ENCODE measurements around the gene PRSS53.
"Not testable (repeated sequence)": the region's sequence is repeated elsewhere in the genome, so short reads cannot be mapped to it uniquely, and the experiment has no call there.

PRSS53 gene

GRCh38 chr16:31088459-31089183, at the start of gene PRSS53:
TSS of gene PRSS53 (minus strand) at chr16:31088943. CDS start at chr16:31088809, 134 bp downstream.
- no peak for DNase-seq (ENCODE audit: low read depth)

GRCh38 chr16:31136822-31137499, 48.2 kb upstream of the PRSS53 start:
- not testable (repeated sequence) for DNase-seq (ENCODE audit: low read depth)

- no peak for DNase-seq (ENCODE audit: low read depth)
Measured at GRCh38 chr16:31136287-31136662, 47.5 kb upstream of the PRSS53 start.

- no peak for DNase-seq (ENCODE audit: low read depth)
Measured at GRCh38 chr16:31135535-31136286, 47.0 kb upstream of the PRSS53 start, which contains the start of gene PRSS8. TSS of gene PRSS8 (minus strand) at chr16:31135727. CDS start at chr16:31135498, 229 bp downstream.

- no peak for DNase-seq (ENCODE audit: low read depth)
Measured at GRCh38 chr16:31134625-31135534, 46.1 kb upstream of the PRSS53 start.

- peak; percentile 42 for DNase-seq (ENCODE audit: low read depth)
Measured at GRCh38 chr16:31134091-31134571, 45.4 kb upstream of the PRSS53 start.

GRCh38 chr16:31133046-31133501, 44.3 kb upstream of the PRSS53 start:
- no peak for DNase-seq (ENCODE audit: low read depth)

- no peak for DNase-seq (ENCODE audit: low read depth)
Measured at GRCh38 chr16:31132303-31132979, 43.7 kb upstream of the PRSS53 start.

GRCh38 chr16:31131841-31132271, 43.1 kb upstream of the PRSS53 start:
- no peak for DNase-seq (ENCODE audit: low read depth)

- no peak for DNase-seq (ENCODE audit: low read depth)
Measured at GRCh38 chr16:31131416-31131815, 42.7 kb upstream of the PRSS53 start.

GRCh38 chr16:31130899-31131298, 42.2 kb upstream of the PRSS53 start:
- DNase-seq (ENCODE audit: low read depth): no peak

- DNase-seq (ENCODE audit: low read depth): no peak
Measured at GRCh38 chr16:31130336-31130891, 41.7 kb upstream of the PRSS53 start.

GRCh38 chr16:31129568-31130335, 41.0 kb upstream of the PRSS53 start:
- no peak for DNase-seq (ENCODE audit: low read depth)

- no peak for DNase-seq (ENCODE audit: low read depth)
Measured at GRCh38 chr16:31128711-31129567, 40.2 kb upstream of the PRSS53 start.

- DNase-seq (ENCODE audit: low read depth): no peak
Measured at GRCh38 chr16:31127182-31127581, 38.4 kb upstream of the PRSS53 start.

GRCh38 chr16:31125844-31126243, 37.1 kb upstream of the PRSS53 start:
- no peak for DNase-seq (ENCODE audit: low read depth)

GRCh38 chr16:31120129-31120528, 31.4 kb upstream of the PRSS53 start:
- DNase-seq (ENCODE audit: low read depth): no peak

Data from iris pigment epithelial cell (primary cell).